Globus pallidus (tissue), 1 donor: ENCODE results near the gene CETP.
"Not testable (repeated sequence)": the region's sequence is repeated elsewhere in the genome, so short reads cannot be mapped to it uniquely, and the experiment has no call there.

Experiments
- DNase-seq: peaks from one replicate; pipeline ENCODE4 v3.0.0-alpha.2; 2015; ENCODE audit warnings: low spot score

Gene CETP

DNA sequence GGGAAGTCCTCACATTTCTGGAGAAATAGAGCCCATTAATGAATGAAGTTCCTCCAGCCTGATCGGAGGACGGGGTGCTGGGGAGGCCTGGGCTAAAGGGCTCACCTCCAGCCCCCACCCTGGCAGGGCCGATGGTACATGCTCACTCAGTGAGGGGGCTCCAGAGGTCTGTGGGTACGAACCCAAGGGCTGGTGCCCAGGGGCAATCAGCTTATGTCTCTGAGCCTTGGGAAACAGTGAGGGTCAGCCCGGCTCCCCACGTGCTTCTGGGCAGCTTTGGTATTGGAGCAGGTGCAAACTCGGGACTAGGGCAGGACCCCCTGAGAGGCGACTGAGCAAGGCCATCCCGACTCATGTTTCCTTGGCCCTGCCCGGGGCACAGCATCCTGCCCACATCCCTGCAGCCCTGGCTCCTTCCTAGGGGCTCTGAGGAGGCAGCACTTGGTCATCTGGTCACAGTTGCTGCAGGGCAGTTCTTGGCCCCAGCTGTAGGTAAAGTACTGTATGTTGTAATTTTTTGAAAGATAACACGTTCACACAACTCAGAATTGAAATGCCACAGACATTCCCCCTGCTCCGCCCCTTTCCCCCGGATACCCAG lies 969 bp upstream of the CETP start:
- no peak for DNase-seq

- no peak for DNase-seq
Observed at GRCh38 chr16:56961386-56961785, 364 bp upstream of the CETP start.

- DNase-seq, result peak; percentile 71
Observed at GRCh38 chr16:56964243-56965148, 2.7 kb downstream of the CETP start.

DNA sequence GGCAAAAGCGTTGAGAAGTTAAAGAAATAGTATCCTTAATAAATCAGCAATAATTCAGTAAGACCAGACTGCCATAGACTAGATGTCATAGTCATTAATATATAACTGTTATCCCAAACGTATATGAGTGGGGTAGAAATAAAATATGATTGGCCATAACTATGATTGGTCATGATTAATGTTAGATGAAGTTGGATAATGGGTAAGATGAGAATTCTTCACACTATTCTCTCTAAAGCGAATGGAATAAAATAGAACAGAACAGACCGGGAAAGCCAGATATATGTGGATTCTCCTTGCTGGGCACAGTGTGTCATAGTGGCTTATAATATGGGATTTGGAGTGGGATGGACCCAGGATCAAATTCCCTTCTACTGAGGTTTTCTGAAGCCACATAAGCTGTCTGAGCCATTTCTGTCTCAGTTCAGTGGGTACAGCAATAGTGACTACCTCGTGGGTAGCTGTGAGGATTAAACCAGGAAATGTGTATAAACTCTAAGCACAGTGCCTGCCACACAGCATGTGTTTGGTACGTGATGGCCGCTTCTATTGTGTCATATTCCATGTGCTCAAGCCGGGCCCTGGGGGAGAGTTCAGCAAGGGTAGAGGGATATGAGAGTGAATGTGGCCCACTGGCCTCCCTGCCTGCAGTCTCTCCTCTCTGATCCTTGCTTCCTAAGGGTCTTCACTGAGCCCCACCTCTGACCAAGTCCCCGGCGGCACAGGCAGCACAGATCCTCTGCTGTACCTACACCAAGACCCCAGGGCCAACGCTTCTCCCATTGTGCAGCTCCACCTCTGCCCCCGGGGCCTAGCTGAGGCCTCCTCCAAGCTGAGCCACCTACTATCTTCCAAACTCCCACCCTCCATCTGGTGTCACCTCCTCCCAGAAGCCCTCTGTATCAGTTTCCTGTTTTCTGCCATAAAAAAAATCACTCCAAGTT lies 3.7 kb downstream of the CETP start:
- DNase-seq, result peak; percentile 54

DNA sequence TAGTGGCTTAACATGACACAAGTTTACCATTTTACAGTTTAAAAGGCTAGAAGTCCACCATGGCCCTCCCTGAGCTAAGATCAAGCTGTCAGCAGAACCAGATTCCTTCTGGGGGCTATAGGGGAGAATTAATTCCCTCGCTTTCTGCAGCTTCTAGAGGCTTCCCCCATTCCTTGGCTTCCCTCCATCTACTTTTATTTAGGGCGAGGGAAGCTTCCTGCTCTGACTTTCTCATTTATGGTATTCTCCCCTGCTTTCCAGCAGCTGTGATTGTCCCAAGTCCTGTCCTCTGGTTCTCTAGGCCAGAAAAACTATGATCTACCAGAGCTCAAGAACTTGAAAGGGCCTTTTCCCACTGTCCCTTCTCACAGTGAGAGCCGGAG lies 4.3 kb downstream of the CETP start:
- no peak for DNase-seq

DNA sequence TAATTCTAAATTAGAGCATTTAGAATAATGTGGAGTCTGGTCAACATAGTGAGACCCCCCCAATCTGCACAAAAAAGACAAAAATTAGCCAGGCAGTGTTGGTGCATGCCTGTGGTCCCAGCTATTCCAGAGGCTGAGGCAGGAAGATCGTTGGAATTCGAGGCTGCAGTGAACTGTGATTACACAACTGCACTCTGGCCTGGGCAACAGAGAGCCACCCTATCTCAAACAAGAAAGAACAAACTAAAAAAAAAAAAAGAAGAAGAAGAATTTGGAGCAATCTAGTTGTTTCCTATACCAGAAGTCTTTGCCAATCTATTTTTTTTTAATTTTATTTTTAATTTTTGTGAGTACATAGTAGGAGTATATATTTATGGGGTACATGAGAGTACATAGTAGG lies 6.0 kb downstream of the CETP start:
- no peak for DNase-seq

DNA sequence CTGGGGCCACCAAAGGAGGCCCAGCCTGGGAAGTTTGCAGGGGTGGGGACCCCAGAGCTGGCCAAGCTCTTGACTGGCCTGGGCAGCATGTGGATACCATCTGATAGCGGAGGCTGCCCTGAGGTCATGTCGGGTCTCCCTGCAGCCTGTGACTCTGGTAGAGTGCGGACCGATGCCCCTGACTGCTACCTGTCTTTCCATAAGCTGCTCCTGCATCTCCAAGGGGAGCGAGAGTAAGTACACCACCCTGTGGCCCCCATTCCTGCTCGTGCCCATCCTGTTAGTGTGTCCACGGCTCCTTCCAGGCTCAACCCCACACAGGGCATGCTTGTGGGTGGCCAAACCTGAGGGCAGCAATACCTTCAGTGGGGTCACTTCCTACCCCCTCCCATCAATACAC lies 8.0 kb downstream of the CETP start:
- no peak for DNase-seq

GRCh38 chr16:56970934-56971767 lies 9.4 kb downstream of the CETP start:
- DNase-seq, result no peak

DNA sequence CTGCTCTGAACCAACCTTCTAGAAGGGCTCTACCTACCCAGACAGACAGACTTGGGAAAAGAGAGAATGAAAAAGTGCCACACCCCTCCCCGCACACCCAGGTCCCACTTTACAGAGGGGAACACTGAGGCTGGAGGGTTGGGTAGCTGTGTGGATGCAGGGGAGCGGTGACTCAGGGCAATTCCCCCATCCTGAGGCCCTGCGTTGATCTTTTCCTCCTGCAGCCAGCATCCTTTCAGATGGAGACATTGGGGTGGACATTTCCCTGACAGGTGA lies 10.0 kb downstream of the CETP start:
- no peak for DNase-seq

DNA sequence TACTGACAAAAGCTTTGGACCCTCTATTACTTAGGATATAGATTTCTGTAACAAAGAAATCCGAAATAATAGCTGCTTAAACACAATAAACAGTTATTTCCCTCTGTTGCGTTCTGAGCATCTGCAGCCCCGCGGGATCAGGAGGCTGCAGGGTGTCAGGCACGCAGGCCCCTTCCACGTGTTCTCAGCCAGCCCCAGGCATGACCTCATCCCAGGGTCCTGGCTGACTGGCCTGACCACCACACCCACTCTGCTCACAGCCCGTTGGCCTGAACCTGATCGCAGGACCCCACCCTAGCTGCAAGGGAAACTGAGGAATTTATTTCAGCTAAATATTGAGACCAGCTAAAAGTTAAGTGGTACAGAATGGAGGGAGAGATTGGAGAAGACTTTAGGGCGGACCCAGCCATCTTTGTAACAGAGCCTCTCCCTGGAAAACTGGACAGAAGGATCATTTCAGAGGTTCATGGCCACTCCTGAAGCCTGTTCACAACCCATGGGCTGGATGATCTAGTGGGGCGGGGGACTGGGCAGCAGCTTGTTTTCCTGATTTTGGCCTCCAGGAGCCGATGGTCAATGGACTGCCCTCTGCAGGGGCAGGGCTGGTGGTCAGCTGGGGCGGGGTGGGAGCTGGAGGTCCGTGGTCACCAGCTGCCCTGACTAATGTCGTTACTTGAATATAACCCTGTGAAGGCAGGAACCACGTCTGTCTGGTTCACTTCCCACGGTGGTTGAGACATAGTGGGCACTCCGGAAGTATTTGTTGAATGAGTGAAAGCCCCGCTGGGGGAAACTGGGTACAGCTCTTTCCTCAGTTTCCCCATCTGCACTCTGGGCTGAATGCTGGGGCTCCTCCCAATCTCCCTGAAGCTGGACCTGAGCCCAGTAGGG lies 10.9 kb downstream of the CETP start:
- no peak for DNase-seq

GRCh38 chr16:56973294-56973689 lies 11.5 kb downstream of the CETP start:
- DNase-seq, result no peak

DNA sequence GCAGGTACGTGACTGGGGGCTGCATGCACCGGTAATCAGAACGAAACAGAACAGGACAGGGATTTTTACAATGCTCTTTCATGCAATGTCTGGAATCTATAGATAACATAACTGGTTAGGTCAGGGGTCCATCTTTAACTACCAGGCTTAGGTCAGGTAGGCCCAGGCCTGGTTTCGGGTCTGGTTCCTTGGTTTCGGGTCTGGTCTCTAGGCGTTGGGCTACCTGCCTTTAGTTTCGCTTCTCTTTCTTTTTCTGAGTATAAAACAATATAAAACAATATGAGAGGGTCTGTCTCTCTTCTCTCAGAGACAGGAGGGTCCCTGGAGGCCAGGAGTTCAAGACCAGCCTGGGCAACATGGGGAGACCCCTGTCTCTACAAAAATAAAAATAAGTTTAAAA lies 12.1 kb downstream of the CETP start:
- DNase-seq, result not testable (repeated sequence)

GRCh38 chr16:56974549-56975300 lies 13.0 kb downstream of the CETP start:
- DNase-seq, result no peak

GRCh38 chr16:56975714-56976113 lies 14.0 kb downstream of the CETP start:
- DNase-seq, result no peak

DNA sequence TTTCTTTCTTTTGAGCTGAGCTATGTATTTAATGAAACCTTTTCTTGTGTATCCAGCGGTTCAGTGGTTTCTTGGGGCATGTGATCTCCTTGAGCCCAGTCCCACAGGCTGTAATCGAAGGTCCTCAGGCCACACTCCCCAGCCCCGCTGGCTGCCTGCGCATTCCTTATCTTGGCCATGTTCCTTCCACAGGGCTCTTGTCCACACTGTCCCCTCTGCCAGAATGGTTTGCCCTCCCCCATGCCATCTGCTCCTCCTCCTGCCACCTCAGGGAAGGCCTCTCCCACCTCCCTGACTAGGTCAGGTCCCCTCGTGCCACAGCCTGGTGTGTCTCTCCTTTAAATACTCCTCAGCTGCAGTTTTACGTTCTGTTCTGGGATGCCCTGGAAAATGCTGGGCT lies 15.5 kb downstream of the CETP start:
- DNase-seq, result no peak

DNA sequence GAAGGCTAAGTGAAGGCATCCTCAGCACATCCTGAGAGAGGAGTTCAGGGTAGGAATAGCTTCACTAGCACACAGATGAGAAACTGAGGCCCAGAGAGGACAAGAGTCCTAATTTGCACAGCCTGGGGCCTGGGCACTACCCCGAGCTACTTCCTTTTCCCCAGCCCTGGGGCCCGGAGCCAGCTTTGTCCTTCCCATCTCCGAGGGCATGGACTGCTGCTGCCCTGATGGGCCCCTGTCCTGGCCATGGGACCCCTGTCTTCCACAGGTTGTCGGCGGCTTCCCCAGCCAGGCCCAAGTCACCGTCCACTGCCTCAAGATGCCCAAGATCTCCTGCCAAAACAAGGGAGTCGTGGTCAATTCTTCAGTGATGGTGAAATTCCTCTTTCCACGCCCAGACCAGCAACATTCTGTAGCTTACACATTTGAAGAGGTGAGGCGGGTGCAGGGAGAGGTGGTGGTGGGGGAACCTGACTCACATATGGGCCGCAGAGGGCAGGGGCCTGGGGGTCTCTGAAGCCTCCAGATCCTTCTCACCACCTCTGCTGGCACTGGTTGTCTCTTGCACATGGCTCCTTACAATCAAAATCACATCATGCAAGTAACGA lies 16.2 kb downstream of the CETP start:
- no peak for DNase-seq

DNA sequence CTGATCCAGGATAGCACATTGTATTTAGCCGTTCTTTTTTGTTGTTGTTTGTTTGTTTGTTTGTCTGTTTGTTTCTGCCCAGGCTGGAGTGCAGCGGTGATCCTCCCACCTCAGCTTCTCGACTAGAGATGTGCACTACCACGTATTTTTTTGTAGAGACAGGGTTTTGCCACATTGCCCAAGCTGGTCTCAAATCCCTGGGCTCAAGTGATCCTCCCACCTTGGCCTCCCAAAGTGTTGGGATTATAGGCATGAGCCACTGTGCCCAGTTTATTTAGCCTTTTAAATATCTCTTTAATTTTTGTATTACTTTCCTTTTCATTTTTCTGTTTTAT lies 18.4 kb downstream of the CETP start:
- DNase-seq, result no peak

DNA sequence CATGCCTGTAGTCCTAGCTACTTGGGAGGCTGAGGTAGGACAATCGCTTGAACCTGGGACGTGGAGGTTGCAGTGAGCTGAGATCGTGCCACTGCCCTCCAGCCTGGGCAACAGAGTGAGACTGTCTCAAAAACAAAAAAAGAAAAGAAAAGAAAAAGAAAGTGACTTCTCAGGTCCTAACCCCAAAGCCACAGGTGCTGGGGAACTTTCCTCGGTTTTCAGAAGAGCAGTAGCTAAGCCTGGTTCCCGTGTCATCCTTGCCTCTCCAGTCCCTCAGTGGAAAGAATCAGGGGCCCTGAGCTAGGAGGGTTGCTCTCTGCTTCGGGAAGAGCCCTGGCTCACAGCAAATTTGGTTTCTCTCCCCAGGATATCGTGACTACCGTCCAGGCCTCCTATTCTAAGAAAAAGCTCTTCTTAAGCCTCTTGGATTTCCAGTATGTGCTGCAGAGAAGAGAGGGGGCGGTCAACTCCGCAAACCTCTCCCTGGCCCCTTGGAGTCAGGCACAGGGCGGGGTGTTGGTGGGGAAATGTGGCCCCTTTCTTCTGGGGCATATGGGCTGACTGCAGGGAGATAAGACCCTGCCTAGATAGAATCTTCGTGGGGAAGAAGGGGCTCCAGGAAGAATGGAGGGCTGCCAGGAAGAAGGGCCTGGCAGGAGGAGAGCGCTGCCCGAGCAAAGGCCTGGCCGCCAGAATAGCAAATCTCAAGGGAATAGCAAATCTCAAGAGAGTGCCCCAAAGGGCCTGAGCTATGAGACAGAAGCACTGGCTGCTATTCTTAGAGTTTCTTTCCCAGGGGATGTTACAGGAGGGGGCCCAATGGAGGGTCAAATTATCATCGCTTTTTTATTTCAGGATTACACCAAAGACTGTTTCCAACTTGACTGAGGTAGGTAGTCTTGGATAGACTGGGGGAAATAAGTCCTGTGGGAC lies 19.3 kb downstream of the CETP start:
- DNase-seq, result no peak
